NOMO-1 treated with dmso at 0.1 percent for 144 hours (cell line): ENCODE data around the gene EPN3.

Experiments used
- DNase-seq: peaks from one replicate; lab custom pipeline; 2025; ENCODE audit not compliant: unreplicated experiment; lab: John Stamatoyannopoulos, UW

The EPN3 gene

DNA sequence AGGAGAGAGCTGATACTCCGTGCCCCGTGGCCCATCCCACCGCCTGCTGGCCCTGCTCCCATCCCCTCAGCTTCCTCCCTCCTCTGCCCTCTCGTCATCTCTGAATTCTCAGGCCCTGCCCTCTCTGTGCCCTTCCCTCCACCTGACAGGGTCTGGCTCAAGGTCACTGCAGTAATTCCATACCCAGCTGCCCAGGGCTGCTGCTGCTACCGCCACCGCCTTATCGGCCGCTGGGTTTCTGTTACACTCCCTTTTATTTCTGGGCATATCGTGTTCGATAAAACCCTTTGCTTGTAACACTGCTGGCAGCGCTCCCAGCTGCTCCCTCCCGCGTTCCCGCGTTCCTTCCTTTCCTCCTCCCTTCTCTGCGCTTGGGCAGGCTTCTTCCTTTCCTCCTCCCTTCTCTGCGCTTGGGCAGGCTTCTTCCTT, 1.2 kb downstream of the EPN3 start:
- DNase-seq, result no peak

DNA sequence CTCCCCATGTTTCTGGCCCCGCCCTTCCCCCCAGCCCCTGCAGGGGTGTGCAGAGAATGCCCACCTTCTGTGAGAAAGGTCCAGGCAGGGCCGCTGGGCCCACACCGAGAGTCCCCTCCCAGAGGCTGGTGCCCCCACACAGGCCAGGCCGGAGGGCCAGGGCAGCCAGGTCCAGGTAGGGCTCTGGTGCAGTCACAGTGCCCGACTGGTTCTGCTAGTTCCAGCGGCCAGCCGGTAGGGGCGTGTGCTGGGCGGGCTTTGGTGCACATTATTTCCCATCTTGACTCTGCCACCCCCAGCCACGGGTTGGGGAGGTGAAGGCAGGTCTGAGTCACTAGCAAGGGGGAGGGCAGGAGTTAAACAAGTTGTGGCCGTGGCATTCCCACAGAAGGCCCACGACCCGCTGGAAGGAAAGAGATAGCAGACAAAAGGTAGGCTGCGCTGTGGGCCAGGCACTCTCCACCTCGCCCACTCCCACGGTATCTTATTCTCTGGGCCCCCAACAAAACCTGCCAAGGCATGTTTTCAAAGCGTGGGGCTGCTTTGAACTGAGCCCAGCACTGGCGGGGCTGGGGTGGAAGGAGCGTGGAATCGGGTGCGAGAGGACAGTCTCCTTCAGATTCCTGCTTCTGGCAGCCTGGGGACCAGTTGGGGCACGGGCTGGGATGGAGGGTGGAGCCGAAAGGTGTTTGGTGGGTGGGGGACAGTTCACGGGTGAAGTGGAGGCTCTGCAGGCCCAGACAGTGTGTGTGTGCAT, 1.9 kb downstream of the EPN3 start:
- no peak for DNase-seq

DNA sequence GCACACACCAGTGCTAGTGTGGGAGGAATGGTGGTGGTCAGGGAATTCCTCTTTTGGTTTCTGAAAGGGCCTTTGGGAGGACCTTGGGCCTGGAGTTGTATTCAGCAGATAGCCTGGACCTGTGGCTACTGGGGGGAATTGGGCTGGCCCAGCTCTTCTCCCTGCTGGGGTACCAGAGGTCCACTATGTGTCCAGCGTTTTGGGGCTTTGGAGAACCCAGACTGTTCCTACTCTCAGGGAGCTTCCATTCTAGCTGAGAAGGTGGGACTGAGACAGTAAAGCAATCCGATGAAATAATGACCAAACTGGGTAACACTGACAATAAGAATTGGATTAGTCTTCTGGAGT, 2.4 kb downstream of the EPN3 start:
- no peak for DNase-seq

DNA sequence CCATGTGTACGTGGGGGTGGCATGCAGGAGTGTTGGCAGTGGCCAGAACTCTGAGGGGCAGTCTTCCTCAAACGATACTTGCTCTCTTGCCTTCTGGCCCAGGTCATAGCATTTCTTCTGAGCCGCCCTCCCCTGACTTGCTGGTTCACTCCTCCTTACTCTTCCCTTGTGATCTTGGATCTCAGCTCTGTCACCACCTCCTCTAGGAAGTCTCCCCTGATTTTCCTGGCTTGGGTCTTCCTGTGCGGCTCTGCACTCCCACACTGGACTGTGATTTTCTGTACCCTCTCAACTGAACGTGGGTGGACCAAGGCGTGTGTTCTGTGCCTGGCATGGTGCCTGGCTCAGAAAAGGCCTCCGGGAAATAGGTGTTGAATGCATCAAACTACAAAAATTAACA, 2.9 kb downstream of the EPN3 start:
- DNase-seq, result no peak

DNA sequence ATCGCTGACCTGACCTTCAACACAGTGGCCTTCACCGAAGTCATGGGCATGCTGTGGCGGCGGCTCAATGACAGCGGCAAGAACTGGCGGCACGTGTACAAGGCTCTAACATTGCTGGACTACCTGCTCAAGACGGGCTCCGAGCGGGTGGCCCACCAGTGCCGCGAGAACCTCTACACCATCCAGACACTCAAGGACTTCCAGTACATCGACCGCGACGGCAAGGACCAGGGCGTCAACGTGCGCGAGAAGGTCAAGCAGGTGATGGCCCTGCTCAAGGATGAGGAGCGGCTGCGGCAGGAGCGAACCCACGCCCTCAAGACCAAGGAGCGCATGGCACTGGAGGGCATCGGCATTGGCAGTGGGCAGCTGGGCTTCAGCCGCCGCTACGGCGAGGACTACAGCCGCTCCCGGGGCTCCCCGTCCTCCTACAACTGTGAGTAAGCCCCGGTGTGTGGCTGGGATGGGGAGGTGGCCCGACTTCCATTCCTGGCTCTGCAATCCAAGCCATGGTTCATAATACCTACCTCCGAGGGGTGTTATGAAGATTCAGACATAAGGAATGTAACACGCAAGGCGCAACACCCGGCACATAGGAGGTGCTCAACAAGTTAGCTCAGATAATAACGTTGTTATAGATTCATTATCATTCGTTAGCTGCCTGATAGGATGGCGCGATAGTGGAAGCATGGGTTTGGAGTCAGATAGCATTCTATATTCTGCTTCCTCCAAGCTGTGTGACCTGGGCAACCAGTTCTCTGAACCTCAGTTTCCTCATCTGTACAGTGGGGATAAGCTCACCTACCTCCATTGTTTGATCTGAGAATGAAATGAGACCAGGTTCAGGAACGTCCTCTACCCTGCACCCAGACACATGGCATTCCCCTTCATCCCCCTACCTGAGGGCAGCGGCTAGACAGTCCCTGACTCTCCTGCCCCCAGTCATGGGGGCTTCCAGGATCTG, 4.4 kb downstream of the EPN3 start:
- DNase-seq, result no peak

DNA sequence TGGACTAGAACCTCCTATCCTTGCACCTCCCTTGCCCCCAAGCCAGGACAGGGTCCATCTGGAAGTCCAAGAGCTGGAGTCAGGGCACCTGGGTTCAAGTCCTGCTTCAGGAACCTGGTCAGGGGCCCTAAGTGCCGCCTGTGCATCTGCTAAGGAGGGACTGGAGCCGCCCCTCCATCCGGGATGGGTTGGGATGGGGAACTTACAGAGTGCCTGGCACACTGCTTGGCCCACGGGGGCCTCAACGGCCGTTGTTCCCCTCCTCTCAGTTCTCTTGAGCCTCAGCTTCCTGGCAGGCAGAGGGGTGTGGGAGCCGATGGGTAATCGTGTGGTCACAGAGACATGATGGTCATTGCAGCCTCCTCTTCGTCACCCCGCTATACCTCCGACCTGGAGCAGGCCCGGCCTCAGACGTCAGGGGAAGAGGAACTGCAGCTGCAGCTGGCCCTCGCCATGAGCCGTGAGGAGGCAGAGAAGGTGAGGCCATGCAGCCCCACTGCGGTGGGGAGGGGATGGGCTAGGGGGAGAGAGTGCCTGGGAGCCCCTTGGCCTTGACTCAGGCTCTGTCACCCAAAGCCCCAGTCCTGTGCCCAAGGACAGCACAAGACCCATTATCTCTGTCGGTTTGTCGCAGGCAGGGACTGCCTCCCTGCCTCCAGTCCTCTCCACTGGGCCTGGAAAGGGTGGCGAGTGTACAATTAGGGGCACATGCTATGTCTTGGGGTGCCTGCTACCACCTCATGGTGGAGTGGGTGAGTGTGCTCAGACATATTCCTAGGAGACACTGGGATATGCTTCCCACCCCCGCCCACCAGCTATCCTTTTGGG, 5.4 kb downstream of the EPN3 start:
- DNase-seq, result no peak

DNA sequence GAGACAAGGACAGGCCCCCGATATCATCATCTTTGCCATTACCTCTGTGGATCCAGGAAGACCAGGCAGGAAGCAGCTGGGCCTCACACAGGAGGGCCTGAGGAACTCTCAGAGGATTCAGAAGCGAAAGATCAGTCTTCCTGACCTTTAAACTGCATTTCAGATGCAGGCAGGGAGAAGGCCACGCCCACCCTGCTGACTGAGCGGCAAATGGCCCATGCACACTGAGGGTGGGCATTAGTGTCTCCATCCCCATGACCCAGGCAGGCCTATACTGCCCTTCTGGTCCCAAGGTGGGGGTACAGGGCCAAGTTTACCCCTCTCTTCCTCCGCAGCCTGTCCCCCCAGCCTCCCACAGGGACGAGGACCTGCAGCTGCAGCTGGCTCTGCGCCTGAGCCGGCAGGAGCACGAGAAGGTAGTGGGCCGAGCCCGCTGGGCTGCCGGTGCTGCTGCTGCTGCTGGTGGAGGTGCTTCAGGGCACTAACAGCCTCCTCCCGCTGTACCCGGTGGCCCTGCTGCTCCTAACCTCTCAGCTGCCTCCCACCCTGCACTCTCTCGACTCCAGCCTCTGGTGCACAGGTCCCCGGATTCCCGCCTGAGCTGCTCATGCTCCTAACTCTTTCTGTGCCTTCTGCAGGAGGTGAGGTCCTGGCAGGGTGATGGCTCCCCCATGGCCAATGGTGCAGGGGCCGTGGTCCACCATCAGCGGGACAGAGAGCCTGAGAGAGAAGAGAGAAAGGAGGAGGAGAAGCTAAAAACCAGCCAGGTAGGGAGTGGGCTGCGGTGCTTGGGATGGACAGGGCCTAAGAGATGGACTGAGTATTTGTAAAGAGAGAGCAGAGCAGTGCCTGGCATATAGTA, 6.2 kb downstream of the EPN3 start:
- no peak for DNase-seq

DNA sequence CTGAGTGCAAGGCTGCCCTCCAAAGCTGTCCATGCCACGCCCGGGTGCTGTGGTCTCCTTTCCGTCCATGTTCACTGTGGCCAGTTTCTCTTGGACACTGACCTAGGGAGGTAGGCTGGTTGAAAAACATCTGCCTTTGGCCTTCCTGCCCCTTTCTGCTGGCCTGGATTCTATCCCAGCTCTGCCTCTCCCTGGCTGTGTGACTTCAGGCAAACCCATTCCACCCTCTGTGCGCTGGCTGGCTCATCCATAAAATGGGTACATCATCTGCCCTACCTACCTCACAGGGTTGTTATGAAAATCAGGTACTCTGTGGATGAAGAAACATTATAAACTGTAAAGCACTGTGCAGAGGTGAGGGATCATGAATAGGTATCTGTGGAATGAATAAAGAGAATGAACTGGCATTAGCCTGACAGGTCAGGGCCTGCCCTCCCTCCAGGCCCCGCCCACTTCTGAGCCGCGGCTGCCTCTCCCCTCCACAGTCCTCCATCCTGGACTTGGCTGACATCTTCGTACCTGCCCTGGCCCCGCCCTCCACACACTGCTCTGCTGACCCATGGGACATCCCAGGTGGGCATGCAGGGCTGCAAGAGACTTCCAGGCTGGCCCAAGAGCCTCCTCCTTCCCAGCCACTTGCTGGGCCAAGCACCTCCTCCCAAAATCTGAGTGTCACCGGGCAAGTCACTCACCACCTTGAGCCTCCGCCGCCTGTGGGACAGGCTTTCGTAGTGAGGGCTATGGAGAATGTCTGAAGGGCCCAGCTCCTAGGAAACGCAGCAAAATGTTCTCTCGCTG, 7.4 kb downstream of the EPN3 start:
- no peak for DNase-seq

DNA sequence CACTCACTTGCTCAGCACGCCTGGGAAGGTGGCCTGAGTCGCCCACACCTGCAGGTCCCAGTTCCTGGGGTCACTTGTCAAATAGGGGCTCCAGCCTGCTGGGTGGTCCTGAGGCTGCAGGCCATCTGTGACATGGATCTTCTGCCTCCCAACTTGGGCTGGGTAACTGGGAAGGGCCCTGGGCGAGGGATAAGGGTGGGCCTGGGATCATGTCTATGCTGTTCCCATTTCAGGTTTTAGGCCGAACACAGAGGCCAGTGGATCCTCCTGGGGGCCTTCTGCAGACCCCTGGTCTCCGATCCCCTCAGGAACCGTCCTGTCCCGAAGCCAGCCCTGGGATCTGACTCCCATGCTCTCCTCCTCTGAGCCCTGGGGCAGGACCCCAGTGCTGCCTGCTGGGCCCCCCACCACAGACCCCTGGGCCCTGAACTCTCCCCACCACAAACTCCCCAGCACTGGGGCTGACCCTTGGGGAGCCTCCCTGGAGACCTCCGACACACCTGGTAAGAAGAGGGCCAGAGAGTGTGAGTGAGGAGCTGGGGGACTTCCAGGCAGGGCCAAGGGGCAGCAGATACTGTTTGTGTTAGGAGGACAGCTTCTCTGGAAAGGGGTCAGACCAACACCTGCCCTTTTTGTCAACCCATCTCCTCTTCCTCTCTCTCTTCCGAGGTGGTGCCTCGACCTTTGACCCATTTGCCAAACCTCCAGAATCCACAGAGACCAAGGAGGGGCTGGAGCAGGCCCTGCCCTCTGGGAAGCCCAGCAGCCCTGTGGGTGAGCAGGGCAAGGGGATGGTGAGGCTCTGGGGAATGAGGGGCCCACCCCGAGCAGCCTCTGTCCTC, 8.2 kb downstream of the EPN3 start:
- no peak for DNase-seq

DNA sequence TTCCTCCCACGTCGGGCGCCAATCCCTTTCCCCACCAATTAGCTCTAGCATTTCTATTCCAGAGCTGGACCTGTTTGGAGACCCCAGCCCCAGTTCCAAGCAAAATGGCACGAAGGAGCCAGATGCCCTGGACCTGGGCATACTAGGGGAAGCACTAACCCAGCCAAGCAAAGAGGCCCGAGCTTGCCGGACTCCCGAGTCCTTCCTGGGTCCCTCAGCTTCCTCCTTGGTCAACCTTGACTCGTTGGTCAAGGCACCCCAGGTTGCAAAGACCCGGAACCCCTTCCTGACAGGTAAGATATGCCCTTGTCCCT, 8.8 kb downstream of the EPN3 start:
- DNase-seq, result no peak

DNA sequence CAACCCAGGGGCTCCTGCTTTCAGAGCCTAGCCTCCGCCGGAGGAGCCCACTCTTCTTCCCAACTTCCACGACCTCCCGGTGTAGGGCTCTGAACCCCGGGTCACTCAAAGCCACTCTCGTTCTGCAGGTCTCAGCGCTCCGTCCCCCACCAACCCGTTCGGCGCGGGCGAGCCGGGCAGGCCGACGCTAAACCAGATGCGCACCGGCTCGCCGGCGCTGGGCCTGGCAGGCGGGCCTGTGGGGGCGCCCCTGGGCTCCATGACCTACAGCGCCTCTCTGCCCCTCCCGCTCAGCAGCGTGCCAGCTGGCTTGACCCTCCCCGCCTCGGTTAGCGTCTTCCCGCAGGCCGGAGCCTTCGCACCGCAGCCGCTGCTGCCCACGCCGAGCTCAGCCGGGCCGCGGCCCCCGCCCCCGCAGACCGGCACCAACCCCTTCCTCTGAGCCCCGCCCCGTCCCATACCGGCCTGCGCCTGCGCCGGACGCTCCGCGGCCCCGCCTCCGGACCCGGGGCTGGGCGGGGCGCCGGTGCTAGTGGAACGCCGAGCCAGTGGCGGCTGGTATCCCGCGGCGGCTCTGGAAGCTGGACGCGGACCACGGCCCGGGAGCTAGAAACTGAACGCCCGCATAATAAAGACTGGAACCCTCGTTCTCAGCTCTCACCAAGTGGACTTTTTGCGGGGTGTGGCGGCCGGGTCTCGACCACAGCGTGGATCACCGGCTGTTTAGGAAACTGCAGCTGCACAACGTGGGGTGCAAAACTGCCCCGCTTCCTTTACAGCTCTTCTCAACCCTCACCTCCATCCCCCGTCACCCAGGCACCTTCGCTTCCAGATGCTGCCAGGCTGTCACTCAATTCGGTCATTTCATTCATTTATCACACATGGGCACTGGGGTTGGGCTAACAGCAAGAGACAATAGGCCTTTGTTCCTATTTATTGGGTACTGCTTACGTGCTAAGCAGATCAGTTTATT, 9.5 kb downstream of the EPN3 start:
- peak; percentile 32 for DNase-seq

DNA sequence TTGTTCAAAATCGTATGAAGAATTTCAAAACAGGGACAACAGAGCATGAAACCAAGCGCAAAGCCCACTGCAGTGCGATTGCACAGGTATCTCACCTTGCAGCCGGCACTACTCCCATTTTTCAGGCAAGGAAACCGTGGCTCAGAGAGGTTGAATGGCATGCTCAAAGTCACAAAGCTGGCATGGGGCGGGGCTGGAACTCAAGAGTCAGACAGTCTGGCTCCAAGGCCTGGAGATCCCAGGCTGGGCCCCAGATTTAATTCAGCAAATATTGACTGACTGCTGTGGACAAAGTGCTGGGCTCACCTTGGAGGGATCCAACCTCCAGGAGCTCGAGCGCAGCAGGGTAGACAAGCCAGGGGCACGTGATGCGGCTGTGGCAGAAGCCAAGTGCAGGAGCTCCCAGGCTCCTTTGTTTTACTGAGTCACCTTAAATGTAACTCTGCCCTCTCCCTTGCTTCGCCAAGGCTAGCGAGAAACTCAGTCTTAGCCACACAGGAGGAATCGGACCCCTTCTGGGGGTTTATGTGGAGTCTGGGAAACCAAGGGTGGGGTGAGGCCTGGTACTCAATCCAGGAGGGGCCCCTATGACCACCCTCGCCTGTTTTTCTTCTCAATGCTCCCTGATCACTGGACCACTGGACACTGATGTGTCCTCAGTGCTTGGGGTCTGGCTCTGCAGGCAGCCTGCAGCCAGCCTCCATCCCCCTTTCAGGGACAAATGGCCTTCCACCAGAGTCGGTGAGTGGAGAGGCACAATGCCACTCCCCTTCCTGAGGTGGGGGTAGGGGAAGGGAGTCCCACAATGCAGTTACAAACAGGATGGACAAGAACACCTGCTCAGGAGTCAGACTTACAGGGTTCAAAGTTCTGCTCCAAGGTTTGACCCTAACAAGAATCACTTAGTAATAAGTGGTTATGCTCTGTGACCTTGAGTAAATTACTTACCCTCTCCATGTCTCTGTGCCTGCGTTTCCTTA, 10.6 kb downstream of the EPN3 start:
- DNase-seq, result no peak

DNA sequence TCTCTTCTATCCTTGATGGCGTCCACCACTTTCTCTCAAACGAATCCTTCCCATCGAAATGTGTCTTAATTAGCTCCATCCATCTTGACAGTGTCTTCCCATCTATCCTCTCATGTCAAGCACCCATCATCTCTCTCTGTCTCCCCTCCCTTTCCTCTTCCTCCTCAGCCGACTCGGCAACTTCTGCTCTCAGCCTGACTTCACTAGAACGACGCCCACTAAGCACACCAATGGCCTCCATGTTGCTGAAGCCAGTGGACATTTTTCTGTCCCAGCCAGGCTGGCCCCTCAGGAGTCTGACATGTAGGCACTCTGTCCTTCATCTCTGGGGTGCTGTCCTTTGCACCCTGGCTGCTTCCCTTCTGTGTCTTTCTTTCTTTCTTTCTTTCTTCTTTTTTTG, 12.0 kb downstream of the EPN3 start:
- no peak for DNase-seq

DNA sequence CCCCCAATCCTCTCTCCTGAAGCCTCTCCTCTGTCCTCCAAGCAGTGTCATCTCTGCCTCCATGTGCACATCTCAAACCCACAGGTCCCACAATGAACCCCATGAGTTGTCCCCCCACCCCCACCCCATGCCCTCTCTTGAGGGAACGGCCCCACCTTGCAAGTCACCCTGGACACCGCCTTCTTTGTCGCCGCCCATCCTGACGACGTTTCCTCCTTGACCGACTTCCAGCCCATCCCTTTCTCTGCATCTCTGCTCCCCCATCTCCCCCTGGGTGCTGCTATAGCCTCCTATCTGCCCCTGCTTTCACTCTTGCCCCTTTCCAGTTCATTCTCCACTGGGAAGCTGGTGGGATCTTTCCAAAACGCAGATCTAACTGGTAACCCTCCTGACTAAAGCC, 12.8 kb downstream of the EPN3 start:
- no peak for DNase-seq

DNA sequence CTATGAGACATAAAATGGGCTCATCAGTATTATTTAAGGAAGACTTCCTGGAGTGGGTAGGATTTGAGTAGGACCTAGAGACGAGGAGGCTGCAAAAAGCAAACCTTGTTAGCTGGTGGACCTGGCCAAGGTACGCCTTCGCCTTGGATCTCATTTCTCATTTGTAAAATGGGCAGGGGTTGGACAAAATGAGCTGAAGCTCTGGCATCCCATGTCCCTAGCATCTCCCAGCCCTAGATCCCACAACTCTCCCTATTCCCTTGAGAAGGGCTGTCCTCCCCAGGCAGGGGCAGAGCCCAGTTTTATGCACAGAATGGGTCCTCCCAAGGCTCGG, 14.1 kb downstream of the EPN3 start:
- DNase-seq, result no peak

DNA sequence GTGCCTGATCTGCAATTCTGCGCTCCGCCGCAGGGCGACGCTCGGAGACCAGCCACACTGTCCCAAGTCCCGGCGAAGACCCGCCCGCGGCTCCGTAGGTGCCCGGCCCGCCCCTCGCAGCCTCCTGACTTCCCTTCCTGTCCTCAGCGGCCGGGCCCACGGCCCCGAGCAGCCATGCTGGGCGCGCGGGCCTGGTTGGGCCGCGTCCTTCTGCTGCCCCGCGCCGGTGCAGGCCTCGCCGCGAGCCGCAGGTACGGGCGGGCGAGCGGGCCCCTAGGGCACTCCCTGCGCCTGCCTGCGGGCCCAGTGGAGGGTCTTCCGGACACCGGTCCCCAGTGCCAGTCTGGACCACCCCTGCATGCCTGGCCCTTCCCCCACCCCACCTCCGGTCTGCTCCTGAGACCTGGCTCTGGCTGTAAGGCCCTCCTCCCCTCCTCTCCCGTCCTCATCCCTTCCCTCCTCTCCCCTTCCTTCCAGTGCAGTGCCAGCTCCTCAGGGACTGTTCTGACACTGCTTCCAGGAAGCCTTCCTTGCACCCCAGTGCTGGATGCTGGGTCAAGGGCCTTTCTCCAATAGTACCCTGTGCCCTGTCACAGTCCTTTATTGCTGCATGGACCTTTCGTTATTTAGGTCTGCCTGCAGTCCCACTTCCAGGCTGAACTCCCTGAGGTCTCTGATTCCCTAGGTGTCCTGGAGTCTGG, 14.7 kb downstream of the EPN3 start, which contains the start of gene SPATA20:
Gene SPATA20, plus strand, starts transcription at position 140 of the 701 bp plus-strand sequence. Its CDS starts 35 bp downstream, at position 175.
- DNase-seq, result peak; percentile 83
